Upper lobe of right lung (tissue), 1 donor: ENCODE results near the gene GPNMB. TPM values are rescaled to one million over a fixed set of nuclear protein-coding genes. Genes with fewer than 3 reads are reported as not detected.
A peak's percentile ranks its signal among the peaks of the same experiment; 100 is the strongest.

ENCODE experiments used
- ATAC-seq: fragments of 200-7000 bp; cut with Tn5 transposase; one replicate; pipeline ENCODE4 v1.9.1; 2020; ENCODE audit warnings: mild to moderate bottlenecking, moderate library complexity
- DNase-seq: peaks from one replicate; pipeline ENCODE4 v3.0.0-alpha.2; 2020
- H3K27ac ChIP-seq: fragments of 200-600 bp; one replicate; pipeline ENCODE4 v1.8.0; 2022
- H3K27me3 ChIP-seq: fragments of 200-600 bp; one replicate; pipeline ENCODE4 v1.8.0; 2022; ENCODE audit warnings: mild to moderate bottlenecking
- H3K36me3 ChIP-seq: fragments of 200-600 bp; one replicate; pipeline ENCODE4 v1.8.0; 2022
- H3K4me1 ChIP-seq: fragments of 200-600 bp; one replicate; pipeline ENCODE4 v1.8.0; 2022
- H3K4me3 ChIP-seq: fragments of 200-600 bp; one replicate; pipeline ENCODE4 v1.8.0; 2022; ENCODE audit warnings: mild to moderate bottlenecking
- H3K9me3 ChIP-seq: fragments of 200-600 bp; one replicate; pipeline ENCODE4 v1.8.0; 2022
- intact Hi-C: fragments of 100-400 bp; cut with DNase I; formaldehyde crosslinking; loops from one replicate; pipeline ENCODE4 v1.11.0; 2022
- total RNA-seq: library from RNA; stranded (reverse); fragmentation: NEBNext Ultra II Directional; extraction: Animal tissue kit (Norgen Biotek cat#: 25700); gene quantifications from one replicate; pipeline ENCODE4 v1.2.1, GENCODE V29; 2021
- TF ChIP-seq, protein P1 (sequence below): fragments of 200-600 bp; IDR thresholded peaks from one replicate; pipeline ENCODE4 v1.8.0; 2022; ENCODE audit warnings: antibody characterized with exemption
- donor health status: DM: no; HTN: yes; CAD: no; lungs with severe emphysema.

The GPNMB gene
- total RNA-seq, 1 donor from 2014 or later: 322 TPM

- Histone ChIP-seq H3K4me3 (no peak overlapping the region), H3K36me3 (no peaks in the 10 kb centered on the region), H3K27me3 (peaks cover 9% of the 10 kb centered on the region), H3K27ac (no peak overlapping the region), H3K4me1 (no peaks in the 10 kb centered on the region), H3K9me3 (no peaks in the 10 kb centered on the region)
- ATAC-seq: no peak
- TF ChIP-seq, protein P1, sequence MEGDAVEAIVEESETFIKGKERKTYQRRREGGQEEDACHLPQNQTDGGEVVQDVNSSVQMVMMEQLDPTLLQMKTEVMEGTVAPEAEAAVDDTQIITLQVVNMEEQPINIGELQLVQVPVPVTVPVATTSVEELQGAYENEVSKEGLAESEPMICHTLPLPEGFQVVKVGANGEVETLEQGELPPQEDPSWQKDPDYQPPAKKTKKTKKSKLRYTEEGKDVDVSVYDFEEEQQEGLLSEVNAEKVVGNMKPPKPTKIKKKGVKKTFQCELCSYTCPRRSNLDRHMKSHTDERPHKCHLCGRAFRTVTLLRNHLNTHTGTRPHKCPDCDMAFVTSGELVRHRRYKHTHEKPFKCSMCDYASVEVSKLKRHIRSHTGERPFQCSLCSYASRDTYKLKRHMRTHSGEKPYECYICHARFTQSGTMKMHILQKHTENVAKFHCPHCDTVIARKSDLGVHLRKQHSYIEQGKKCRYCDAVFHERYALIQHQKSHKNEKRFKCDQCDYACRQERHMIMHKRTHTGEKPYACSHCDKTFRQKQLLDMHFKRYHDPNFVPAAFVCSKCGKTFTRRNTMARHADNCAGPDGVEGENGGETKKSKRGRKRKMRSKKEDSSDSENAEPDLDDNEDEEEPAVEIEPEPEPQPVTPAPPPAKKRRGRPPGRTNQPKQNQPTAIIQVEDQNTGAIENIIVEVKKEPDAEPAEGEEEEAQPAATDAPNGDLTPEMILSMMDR: no peak
- intact Hi-C loops: no loop called here
- DNase-seq: no peak
Measured at GRCh38 chr7:23238983-23239652, 7.5 kb upstream of the GPNMB start.

DNA sequence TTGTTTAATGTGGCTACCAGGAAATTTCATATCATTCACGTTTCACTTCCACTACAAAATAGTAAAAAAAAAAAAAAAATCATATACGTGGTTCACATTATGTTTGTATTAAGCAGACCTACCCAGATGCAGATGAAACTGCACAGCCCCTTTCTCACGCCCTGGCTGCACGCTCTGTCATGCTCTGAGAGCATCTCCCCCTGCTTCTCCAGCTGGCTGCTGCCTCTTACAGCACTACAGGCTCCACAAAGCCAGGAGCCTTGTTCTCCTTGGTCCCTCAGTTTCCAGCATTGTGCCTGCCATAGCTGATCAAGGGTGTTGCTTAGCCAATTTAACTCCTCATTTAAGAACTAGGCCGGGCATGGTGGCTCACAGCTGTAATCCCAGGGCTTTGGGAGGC lies 6.9 kb upstream of the GPNMB start:
- TF ChIP-seq, protein P1: no peak
- Histone ChIP-seq H3K4me1 (no peaks in the 10 kb centered on the region), H3K27me3 (peaks cover 9% of the 10 kb centered on the region), H3K4me3 (no peak overlapping the region), H3K9me3 (no peaks in the 10 kb centered on the region), H3K36me3 (no peaks in the 10 kb centered on the region), H3K27ac (no peak overlapping the region)
- intact Hi-C loops: no loop called here
- no peak for DNase-seq
- ATAC-seq: no peak

DNA sequence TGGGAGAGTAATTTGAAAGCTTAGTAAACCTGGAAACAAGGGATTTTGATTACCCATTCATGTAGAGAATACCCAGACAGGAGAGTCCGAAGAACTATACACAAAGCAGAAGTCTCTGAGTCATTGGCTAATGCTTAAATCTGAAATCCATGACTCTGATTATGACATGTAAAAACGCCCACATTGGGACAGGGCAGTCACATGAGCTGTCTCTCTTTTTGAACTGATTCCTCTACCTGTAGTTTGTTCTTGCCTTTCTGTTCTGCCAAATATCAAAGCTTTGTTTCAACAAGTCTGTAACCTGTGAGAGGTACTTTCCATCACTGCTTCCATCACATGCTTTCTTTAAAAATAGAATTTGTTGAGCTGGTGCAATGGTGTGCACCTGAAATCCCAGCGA lies 4.3 kb upstream of the GPNMB start:
- Histone ChIP-seq H3K4me1 (peaks cover 3% of the 10 kb centered on the region), H3K4me3 (no peak overlapping the region), H3K27me3 (peaks cover 11% of the 10 kb centered on the region), H3K9me3 (no peaks in the 10 kb centered on the region), H3K27ac (no peak overlapping the region), H3K36me3 (no peaks in the 10 kb centered on the region)
- TF ChIP-seq, protein P1: no peak
- intact Hi-C loops: no loop called here
- DNase-seq (no peak), ATAC-seq (peak; percentile 77)

DNA sequence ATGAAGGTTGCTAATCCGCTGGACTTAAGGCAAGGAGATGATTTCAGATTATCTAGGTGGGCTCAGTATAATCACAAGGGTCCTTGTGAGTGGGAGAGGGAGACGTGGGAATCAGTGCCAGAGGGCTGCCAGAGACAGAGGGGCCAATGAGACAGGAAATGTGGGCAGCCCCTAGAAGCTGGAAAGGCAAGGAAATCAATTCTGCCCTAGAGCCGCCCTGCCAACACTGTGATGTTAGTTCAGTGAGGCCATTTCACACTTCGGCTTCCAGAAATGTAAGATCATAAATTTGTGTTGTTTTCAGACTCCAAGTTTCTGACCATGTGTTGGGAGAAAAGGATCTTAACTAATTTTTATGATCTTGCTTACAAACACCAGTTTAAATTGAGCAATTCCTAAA lies 3.6 kb upstream of the GPNMB start:
- DNase-seq: no peak
- H3K27ac ChIP-seq: no peak overlapping the region

DNA sequence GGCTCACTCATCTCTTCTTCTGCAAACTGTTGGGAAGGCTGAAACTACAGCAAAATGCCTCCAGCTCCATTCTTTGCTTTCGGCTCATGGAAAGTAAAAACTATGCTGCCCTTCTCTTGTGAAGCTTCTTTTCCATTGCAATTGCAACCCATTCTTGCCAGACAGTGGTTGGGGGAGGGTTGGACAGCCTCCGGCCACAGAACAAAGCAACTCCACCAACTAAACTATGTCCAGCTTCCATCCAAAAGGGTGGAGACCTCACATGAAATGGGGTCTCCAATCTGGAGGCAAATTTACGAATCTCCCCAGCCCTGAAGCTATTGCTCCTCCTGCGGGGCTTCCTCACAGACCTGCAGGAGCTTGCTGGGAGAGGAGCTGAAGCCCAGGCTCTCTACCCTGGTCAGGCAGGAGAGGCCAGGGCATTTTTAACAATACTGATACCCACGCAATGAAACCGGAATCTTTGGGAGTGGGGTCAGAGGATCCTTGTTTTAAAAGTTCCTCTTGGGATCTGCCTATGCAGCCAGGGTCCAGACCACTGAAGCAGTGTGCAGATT lies 549 bp downstream of the GPNMB start:
- Histone ChIP-seq H3K4me1 (peaks cover 3% of the 10 kb centered on the region), H3K9me3 (no peaks in the 10 kb centered on the region), H3K27ac (peak overlapping the region; percentile 71), H3K27me3 (peaks cover 27% of the 10 kb centered on the region), H3K4me3 (peak overlapping the region; percentile 50), H3K36me3 (no peaks in the 10 kb centered on the region)
- DNase-seq: no peak
- TF ChIP-seq, protein P1: no peak
- intact Hi-C loops: no loop called here
- peak; percentile 5 for ATAC-seq

More for the DNA sequence above, 3.6 kb upstream of the GPNMB start:
- H3K36me3 ChIP-seq: no peaks in the 10 kb centered on the region
- H3K9me3 ChIP-seq: no peaks in the 10 kb centered on the region
- no peak overlapping the region for H3K4me3 ChIP-seq
- no peak for ATAC-seq
- intact Hi-C loops: no loop called here
- peaks cover 3% of the 10 kb centered on the region for H3K4me1 ChIP-seq
- TF ChIP-seq, protein P1: no peak
- peaks cover 17% of the 10 kb centered on the region for H3K27me3 ChIP-seq
